ENCODE results near the gene MIS12.

Gene MIS12, protein sequence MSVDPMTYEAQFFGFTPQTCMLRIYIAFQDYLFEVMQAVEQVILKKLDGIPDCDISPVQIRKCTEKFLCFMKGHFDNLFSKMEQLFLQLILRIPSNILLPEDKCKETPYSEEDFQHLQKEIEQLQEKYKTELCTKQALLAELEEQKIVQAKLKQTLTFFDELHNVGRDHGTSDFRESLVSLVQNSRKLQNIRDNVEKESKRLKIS

DNA sequence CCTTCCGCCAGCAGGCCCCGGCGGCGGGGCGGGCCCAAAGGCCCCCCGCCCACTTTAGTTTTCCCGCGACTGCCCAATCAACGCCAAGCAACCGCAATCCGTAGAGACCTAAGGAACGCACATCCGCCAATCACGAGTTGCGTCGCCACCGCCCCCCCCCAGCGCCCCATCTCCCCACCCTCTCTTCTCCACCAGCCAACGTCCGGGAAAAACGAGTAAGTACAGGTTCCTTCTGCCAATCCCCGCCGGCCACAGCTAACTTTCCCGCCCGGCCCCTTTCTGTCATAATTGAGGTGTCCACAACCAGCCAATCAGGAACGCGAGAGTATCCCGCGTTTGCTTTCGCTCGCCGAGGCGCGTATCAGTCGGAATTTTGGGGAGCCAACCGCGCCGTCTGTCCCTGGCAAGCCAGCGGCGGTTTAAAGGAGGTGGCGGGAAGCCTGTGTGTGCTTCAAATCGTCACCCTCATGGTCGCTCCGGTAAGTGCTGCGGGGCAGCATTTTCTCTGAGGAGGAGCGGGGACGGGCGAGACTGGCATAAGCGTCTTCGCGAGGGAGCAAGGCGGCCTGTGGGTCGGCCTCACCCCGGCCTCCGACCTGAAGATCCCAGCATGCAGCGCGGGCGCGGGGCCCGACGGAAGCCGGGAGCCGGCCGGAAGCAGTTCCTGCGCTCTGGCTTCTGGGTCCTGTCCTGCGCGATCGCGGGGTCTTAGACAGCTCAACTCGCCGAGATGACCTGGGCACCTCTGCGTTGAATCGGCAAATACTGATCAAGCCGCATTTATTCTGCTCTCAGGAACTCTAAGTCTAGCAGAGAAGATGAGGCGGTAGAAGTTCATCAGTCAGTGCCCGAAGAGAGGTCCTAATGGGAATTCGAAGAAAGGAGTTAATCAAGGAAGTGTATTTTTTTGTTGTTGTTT lies at the start of gene MIS12:
Gene MIS12 (plus strand): TSS at position 361 of the 919 bp plus-strand sequence. CDS start 2,297 bp downstream, outside the sequence.
- peak; percentile 93 for DNase-seq (ENCODE audit: low read depth)

DNA sequence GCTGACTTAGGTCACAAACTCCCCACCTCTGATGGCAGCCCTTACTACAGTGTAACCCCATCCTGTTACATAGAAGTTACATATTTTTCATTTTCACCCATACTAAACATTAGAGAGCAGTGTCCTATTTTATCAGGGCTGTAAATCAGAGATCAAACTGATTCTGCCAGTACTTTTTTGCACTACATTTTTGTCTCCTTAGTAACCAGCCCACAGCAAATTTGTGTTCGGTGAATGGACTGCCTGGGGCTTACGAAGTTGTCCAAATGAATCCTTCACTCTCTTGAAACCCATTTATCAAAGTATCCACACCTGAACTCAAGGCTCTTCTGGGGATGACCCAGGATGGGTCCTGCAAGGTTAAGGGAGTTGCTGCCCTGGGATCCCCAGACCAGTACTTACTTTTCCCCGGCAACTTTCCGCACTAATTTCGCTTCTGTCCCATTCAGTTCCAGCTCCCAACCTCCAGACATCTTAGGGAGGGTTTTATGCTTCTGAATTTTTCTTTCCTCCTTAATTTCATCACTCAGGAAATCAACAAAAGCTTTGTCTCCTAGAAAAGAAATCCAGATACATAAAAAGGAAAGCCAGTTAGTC lies 48.5 kb upstream of the MIS12 start:
- DNase-seq (ENCODE audit: low read depth) = no peak

DNA sequence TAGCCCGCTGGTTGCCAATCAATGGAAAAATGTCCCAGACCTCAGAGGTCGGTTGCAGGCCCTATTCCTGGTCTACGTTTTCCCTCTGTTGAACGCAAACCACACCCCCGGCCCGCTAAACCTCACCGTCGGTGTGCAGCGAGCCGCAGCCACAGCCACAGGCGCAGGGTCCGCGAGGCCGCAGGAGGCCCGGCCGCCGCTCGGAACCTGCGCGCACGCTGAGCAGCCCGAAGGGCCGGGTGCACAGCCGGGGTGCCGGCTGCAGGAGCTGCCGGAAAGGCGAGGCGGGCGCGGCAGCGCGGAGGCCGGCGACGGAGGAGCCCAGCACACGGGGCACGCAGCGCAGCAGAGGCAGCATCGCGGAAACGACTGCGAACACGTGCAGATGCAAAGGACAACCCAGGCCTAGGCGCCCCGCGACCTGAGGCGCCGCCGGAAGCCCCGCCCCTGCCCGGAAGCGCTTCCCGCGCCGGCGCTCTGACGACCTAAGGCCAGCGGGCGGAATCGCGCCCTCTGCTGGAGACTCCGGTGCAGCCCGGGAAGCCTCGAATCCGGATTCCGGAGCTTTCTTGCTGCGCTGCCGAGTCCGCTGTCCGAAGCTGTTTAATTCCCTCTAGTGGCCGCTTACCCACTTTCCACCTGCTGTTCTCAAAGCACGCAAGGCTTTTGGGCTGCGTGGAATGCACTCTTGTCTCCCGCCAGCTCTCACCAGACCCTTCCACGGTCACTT lies 47.5 kb upstream of the MIS12 start, which contains the start of gene C1QBP:
Gene C1QBP (minus strand): TSS at position 440 of the 730 bp plus-strand sequence. CDS start 82 bp downstream, at position 358.
- DNase-seq (ENCODE audit: low read depth) = peak; percentile 84

DNA sequence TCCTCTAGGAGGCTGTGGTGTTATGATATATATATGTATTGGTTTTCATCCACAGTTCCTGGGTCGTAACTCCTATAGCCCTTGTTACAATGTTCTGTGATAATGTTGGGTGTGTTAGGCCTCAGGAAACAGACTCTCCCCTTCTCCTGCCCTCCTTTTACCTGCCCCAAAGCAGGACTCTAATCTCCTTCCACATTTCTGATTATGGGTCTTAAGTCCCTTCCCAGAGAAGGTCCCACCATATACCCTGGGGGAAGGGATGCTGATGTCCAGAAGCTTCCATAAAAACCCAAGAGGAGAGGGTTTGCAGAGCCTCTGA lies 47.0 kb upstream of the MIS12 start:
- no peak for DNase-seq (ENCODE audit: low read depth)

DNA sequence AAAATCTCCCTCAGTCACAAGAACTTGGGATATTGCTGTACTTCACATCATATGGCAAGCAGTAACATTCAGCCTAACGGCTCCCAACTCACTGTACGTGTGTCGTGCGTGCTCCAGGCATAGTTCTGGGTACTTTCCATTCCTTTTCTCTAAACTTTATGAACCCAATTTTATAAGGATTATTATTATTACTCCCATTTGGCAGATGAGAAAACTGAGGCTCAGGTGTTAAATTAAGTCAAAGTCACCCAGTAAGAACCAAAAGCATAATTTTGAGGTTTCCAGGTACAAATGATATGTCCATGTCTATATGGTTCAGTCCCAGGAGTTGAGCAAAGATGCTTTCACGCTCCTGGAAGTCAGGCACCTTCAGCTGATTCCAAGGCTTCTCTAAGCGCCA lies 42.6 kb upstream of the MIS12 start:
- no peak for DNase-seq (ENCODE audit: low read depth)

DNA sequence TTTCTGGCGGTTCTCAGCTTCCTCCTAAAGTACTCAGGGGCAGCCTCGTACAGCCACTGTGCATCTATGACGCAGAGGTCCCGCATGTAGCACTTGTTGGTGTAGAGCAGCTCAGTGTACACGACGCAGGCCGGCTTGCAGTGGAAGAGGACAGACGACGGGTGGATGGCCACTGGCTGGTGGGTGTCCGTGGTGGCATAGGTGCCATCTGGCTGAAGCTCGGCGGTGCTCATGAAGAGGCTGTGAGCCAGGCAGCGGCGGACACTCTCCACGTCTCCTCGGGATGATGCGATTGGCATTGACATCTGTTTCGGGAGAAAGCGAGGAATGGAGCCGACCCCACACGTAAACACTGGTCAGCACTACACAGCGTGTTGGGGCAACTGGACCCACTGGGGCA lies 42.2 kb upstream of the MIS12 start:
- no peak for DNase-seq (ENCODE audit: low read depth)

DNA sequence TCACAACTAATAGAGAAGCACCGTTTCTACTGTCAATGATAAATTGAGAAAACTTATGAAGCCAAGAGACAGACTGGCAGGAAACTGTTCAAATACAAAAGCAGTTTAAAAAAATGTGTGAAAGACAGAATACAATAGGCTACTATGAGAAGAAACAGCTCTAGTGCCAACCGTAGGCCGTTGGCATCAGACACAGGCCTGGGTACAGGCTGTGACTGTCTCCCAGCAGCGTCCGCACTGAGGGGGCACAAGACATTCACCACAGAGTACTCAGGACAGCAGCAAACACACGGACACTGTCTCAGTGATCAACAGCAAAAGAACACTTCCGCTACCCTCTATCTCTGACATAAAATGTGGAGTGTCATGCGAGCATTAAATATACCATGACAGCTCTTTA lies 39.6 kb upstream of the MIS12 start:
- no peak for DNase-seq (ENCODE audit: low read depth)

DNA sequence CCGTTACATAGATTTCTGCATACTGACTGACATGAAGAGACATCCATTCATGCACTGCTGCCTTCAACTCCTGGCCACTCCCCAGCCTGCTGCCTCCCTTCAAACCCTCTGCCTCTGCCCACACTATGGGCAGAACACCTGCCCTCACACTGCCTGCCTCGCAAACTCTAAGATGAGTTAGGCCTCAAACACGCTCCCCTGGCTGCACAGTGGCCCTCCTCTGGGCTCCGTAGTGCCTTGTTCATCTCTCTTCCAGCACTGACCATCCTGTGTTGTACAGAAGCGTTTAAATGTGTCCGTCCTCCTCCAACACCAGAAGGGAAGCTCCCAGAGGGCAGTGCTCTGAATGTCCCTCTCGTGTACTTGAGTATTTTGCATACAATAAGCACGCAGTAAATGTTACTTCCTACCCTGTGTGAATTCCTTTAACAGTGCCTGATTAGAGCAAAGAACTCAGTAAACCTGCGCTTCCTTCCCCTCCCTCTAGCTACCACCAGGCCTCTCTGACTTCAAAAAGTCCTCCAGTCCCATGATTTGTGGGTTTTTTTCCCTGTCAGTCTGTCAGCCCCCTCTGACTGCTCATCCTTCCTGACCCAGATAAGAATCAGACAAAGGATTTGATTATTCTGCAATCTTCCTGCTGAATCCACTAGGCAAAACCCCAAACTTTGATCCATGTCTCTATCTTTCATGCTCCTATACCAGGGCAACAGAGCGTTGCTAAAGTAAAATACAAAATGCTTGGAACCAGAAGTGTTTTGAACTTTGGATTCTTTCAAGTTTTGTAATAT lies 21.5 kb upstream of the MIS12 start:
- DNase-seq (ENCODE audit: low read depth) = no peak

DNA sequence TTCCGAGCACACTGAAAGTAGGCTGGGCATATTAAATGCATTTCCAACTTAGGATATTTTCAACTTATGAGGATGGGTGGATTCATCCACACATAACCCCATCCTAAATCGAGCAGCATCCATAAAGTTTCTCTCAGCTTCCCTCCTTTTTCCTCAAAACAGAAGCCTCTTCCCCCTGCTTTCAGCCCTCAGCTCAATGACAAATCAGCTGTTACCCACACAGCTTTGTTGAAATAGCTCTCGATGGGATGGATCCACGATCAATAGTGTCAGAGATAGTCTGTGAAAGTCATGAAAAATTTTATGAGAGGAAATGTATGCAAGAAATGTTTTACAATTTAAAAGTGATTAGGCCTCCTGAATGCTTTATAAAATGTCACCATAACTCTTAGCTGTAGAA lies 20.1 kb upstream of the MIS12 start:
- DNase-seq (ENCODE audit: low read depth) = no peak

DNA sequence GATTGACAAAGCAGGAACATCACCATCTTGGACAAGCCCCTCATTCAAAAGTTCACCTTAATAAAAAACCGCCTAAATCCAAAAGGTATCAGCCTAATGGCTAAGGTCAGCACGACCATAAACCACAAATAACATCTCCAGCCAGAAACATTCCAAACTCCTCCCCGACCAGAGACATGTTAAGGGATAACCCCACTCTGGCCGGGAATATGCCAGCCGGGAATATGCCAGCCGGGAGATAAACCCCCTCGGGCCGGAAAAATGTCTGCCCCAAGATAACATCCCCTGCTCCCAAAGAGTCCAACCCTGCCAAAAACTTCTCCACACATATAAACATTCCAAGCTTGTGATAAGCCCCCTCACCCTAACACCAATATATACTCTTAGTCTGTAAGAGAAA lies 18.9 kb upstream of the MIS12 start:
- no peak for DNase-seq (ENCODE audit: low read depth)

DNA sequence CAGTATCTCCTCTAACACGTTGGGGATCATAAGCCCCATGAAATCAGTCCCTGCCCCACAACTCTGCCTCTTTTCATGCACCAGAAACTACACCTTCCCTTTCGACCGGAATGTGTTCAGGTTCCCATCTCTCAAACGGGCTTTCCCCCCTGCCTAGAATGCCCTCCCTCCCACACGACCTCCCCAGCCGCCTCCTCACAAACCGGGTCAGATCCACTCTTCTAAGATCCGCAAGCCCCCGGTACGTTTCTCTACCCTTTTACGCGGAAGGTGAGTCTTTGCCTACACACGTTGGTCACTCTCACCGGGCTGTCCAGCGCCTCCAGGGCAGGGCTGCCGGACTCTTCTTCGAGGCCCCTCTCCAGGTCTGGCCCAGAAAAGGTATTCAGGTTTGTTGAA lies 18.3 kb upstream of the MIS12 start:
- no peak for DNase-seq (ENCODE audit: low read depth)

DNA sequence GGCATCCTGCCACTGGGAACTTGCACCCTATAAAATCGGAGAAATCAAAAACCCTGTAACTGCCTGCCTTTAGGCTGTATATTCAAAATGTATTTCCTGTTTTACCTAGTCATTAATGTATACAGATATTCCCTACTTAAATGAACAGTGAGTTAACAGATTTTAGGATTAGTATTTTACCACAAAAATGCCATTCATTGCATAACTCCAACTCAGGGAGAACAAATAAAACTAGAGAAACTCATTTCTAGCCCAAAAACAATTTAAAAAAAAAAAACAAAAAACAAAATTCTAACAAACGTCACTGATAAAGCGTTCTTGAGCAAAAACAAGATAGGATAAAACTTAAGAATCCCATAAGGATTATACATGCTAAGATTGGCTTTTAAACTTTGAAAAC lies 13.9 kb upstream of the MIS12 start:
- no peak for DNase-seq (ENCODE audit: low read depth)

DNA sequence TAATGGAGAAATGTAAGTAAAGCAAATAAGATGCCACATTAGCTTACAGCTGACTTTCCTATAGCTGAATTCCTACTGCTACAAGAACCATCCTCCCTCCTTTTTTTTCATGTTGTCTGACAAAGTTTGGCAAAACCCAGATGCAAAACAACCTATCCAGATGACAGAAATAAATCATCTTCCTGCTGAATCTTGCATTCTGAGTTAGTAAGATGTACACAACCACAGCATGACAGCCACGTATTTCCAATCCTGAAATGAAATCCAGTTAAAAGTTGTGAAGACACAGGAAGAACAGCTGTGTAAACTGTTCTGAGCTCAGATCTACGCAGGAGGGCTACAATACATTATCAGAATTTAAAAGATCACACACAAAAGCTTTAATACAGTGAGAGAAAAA lies 12.5 kb upstream of the MIS12 start:
- no peak for DNase-seq (ENCODE audit: low read depth)

DNA sequence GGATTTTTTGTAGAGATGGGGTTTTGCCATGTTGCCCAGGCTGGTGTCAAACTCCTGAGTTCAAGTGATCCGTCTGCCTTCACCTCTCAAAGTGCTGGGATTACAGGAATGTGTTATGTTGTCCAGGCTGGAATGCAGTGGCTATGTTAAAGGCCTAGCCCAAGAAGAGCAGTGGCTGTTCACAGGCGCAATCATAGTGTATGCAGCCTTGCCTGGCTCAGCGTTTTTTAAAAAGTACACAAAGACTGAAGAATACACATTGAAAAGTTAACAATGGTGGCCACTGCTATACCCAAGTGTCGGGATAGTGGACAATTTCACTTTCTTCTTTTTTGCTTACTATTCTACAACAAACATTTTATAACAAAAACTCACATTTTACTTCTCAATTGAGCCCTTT lies 7.4 kb upstream of the MIS12 start:
- no peak for DNase-seq (ENCODE audit: low read depth)

DNA sequence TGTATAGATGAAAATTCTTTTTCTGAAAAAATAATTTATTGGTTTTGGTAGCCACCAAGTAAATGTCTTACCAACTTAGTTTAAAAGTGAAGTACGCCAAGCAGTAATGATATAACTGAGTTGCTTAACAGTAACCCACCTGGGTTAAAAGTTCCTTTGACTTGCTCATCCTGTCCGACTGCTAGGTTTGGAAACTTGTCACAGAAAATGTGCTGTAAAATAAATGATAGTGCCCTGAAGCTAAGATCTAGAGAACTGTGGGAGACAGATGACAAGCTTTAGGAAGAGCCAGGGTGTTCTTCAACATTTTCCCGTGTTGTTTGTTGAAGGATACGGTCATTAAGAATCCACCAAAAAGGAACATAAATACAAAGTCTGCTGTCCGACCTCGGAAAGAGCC lies 5.4 kb upstream of the MIS12 start:
- no peak for DNase-seq (ENCODE audit: low read depth)

DNA sequence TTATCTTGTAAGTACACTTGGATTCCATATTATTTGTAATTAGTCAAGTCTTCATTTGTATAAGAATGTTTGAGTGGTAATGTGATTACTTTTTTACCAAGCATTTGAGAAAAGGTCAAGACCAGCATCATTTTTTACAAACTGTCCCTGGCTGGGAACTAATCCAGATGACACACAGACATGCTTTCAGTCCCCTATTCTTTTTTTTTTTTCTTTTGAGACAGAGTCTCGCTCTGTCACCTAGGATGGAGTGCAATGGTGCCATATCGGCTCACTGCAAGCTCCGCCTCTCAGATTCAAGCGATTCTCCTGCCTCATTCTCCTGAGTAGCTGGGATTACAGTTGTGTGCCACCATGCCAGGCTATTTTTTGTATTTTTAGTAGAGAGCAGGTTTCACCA lies 4.9 kb upstream of the MIS12 start:
- DNase-seq (ENCODE audit: low read depth) = no peak

DNA sequence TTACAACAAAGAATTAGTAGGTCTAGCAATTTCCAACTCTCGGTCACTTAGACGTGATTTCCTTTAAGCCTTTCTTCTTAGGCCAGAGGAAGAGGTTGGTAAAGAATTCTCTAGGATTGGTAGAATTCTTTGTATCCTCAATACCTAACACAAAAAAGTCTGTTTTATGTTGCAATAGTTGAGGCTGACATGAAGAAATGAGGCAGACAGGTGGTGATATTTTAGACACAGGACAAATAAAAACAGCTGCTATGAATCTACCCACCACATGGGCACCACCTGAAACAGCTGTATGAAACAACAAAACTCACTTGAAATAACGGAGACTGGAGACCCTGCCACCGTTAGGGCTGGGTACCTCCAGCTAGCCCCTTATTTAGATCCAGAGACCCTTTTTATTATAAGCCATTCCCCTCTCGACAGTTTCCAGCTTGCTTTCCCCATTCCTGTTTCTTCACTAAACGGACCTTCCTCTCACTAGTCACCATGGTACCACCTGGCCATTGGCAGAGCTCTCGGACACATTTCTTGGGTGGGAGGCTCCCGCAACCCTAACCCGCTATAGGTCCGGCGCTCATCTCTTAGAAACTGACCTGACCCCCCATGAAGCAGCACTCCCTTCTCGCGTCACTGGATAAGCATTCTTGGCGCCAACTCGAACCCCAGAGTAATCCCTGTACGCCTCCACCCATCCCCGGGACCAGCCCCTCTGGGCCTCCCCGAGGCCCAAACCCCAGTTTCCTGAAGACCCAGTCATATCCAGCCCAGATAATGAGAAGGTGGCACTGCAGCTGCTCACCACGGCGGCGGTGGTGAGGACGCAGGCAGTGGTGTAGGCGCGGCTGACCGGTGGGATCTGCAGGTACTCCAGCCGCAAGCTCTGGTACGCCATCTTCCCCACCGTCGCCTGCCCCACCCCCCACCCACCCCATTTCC lies 828 bp upstream of the MIS12 start, which contains the start of gene DERL2:
Gene DERL2 (minus strand): TSS at position 909 of the 936 bp plus-strand sequence. CDS start 17 bp downstream, at position 892.
- DNase-seq (ENCODE audit: low read depth) = no peak

DNA sequence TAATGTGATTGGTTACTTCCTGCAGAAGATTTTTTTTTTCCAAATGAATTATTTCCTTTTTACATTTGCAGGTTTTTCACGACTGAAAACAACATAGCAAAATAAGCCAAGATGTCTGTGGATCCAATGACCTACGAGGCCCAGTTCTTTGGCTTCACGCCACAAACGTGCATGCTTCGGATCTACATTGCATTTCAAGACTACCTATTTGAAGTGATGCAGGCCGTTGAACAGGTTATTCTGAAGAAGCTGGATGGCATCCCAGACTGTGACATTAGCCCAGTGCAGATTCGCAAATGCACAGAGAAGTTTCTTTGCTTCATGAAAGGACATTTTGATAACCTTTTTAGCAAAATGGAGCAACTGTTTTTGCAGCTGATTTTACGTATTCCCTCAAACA lies 2.4 kb downstream of the MIS12 start:
- no peak for DNase-seq (ENCODE audit: low read depth)

DNA sequence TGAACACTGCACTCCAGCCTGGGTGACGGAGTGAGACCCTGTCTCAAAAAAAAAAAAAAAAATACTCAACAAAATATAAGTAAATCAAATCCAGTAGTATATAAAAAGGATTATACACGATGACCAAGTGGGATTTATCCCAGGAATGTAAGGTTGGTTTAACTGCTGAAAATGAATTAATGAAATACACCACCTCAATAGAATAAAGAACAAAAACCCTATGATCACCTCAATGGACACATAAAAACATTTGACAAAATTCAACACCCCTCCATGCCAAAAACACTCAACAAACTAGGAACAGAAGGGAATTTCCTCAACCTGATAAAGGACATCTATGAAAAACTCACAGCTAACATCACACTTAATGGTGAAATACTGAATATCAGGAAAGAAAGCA lies 6.6 kb downstream of the MIS12 start:
- no peak for DNase-seq (ENCODE audit: low read depth)

DNA sequence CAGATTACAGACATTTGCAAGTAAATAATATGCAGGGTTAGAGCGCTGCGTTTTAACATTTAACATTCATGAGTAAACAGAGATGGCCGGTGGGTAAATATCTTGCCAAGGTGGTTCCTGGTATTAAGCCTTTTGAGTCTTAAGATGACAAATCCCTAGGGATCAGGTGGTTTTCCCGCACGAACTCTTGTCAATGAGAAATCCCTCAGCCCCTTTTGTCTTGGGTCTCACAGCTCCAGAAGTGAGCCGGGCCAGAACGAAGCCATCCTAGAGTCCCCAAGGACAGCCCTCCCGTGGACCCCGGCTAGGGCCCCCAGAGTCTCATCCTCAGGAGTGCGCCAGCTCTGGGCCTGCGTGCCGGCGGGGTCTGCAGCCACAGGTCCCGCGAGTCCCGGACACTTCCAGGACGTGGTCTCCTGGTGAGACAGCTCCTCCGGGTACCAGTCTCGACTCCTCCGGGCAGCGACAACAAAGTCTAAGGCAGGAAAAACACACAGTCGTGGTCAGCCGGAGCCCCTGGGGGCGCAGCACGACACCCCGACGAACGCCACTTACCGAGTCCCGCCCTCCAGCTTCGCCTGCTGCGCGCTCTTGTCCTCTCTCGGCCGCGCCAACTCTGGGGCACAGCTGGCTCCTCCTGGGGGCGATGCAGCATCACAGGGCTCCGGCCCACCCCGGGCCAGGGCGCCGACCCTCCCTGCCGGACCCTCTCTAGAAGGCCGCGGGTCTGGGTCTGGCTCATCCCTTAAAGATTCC lies 13.3 kb downstream of the MIS12 start:
- DNase-seq (ENCODE audit: low read depth) = no peak
